HEK293 (cell line): ENCODE measurements around the gene TARBP1.

Experiments used
- SALL2 ChIP-seq: fragments of 450-650 bp; formaldehyde crosslinking; IDR thresholded peaks from 2 replicates; pipeline ENCODE4 v1.5.0; 2017; ENCODE audit warnings: missing biosample characterization, mild to moderate bottlenecking, missing genetic modification characterization, borderline replicate concordance
- SP7 ChIP-seq: fragments of 450-650 bp; formaldehyde crosslinking; IDR thresholded peaks from 2 replicates; pipeline ENCODE4 v1.5.1; 2016; ENCODE audit warnings: missing biosample characterization, missing genetic modification characterization
- YY2 ChIP-seq: fragments of 450-650 bp; formaldehyde crosslinking; IDR thresholded peaks from 2 replicates; pipeline ENCODE4 v1.5.1; 2016; ENCODE audit warnings: missing biosample characterization, missing genetic modification characterization
- ZBTB17 ChIP-seq: fragments of 450-650 bp; formaldehyde crosslinking; IDR thresholded peaks from 2 replicates; pipeline ENCODE4 v1.5.1; 2016; ENCODE audit warnings: missing biosample characterization, missing genetic modification characterization
- ZNF155 ChIP-seq: fragments of 450-650 bp; formaldehyde crosslinking; IDR thresholded peaks from 2 replicates; pipeline ENCODE4 v1.5.1; 2016; ENCODE audit warnings: missing biosample characterization, missing genetic modification characterization
- ZNF157 ChIP-seq: fragments of 450-650 bp; formaldehyde crosslinking; IDR thresholded peaks from 2 replicates; pipeline ENCODE4 v1.5.1; 2016; ENCODE audit warnings: missing biosample characterization, missing genetic modification characterization
- ZNF19 ChIP-seq: fragments of 450-650 bp; formaldehyde crosslinking; IDR thresholded peaks from 2 replicates; pipeline ENCODE4; 2016; ENCODE audit warnings: missing biosample characterization, missing genetic modification characterization, low read depth
- ZNF324 ChIP-seq: fragments of 450-650 bp; formaldehyde crosslinking; IDR thresholded peaks from 2 replicates; pipeline ENCODE4 v1.5.1; 2016; ENCODE audit warnings: missing biosample characterization, missing genetic modification characterization
- ZNF48 ChIP-seq: fragments of 450-650 bp; formaldehyde crosslinking; IDR thresholded peaks from 2 replicates; pipeline ENCODE4 v1.5.1; 2016; ENCODE audit warnings: missing biosample characterization, missing genetic modification characterization
- ZNF791 ChIP-seq: fragments of 450-650 bp; formaldehyde crosslinking; IDR thresholded peaks from 2 replicates; pipeline ENCODE4 v1.5.1; 2016; ENCODE audit warnings: missing biosample characterization, missing genetic modification characterization
- TF ChIP-seq, protein P1 (sequence below): fragments of 450-650 bp; formaldehyde crosslinking; IDR thresholded peaks from 2 replicates; pipeline ENCODE4 v1.5.0; 2017; ENCODE audit warnings: missing biosample characterization, missing genetic modification characterization, borderline replicate concordance
- TF ChIP-seq, protein P2 (sequence below): fragments of 450-650 bp; formaldehyde crosslinking; IDR thresholded peaks from 2 replicates; pipeline ENCODE4 v1.5.1; 2016; ENCODE audit warnings: missing biosample characterization, missing genetic modification characterization
- TF ChIP-seq, protein P3 (sequence below): fragments of 450-650 bp; formaldehyde crosslinking; IDR thresholded peaks from 2 replicates; pipeline ENCODE4 v1.5.1; 2016; ENCODE audit warnings: missing biosample characterization, missing genetic modification characterization
- TF ChIP-seq, protein P4 (sequence below): fragments of 450-650 bp; formaldehyde crosslinking; IDR thresholded peaks from 2 replicates; pipeline ENCODE4 v1.5.1; 2017; ENCODE audit warnings: missing biosample characterization, missing genetic modification characterization
- TF ChIP-seq, protein P5 (sequence below): fragments of 450-650 bp; formaldehyde crosslinking; IDR thresholded peaks from 2 replicates; pipeline ENCODE4 v1.5.1; 2017; ENCODE audit warnings: missing biosample characterization, missing genetic modification characterization
- TF ChIP-seq, protein P6 (sequence below): fragments of 450-650 bp; formaldehyde crosslinking; IDR thresholded peaks from 2 replicates; pipeline ENCODE4 v1.5.1; 2016; ENCODE audit warnings: missing biosample characterization, missing genetic modification characterization
- TF ChIP-seq, protein P7 (sequence below): fragments of 450-650 bp; formaldehyde crosslinking; IDR thresholded peaks from 2 replicates; pipeline ENCODE4 v1.5.1; 2017; ENCODE audit warnings: missing biosample characterization, missing genetic modification characterization

TARBP1 gene

DNA sequence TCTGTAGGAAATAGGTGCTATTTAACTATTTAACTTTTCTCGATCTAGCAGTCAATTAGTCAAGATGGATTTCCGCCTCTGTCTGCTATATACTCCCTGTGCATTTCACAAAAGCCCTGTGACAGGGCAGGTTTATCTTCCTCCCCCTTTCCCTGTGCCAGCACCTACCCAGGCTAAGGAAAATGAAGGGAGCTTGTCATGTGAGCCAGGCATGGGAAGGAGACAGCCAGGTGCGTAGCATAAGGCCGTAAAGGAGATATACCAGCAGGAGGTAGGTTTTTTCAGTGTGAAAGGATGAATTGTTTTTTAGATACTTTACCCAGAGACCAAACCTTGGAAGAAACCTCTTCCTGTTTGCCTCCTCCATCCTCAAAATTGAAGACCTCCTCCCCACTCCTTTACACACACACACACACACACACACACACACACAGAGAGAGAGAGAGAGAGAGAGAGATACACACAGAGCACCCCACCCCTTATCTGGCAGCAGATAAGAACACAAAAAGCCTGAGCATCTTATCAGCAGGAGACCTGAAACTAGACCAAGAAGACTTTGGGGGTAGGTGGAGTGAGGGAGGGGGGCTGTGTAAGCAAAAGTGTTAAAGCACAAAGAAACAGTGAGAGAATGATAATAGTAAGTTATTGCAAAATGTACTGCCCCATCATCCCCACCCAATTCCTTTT is 12.0 kb upstream of the TARBP1 start (continued):
- TF ChIP-seq, protein P1, sequence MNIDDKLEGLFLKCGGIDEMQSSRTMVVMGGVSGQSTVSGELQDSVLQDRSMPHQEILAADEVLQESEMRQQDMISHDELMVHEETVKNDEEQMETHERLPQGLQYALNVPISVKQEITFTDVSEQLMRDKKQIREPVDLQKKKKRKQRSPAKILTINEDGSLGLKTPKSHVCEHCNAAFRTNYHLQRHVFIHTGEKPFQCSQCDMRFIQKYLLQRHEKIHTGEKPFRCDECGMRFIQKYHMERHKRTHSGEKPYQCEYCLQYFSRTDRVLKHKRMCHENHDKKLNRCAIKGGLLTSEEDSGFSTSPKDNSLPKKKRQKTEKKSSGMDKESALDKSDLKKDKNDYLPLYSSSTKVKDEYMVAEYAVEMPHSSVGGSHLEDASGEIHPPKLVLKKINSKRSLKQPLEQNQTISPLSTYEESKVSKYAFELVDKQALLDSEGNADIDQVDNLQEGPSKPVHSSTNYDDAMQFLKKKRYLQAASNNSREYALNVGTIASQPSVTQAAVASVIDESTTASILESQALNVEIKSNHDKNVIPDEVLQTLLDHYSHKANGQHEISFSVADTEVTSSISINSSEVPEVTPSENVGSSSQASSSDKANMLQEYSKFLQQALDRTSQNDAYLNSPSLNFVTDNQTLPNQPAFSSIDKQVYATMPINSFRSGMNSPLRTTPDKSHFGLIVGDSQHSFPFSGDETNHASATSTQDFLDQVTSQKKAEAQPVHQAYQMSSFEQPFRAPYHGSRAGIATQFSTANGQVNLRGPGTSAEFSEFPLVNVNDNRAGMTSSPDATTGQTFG (tag by site-specific recombination), result peak; percentile 73; the same call in 1 of the 2 replicates
- TF ChIP-seq ZNF19 (peak; percentile 30; the same call in 1 of the 2 replicates), SALL2 (tag by site-specific recombination) (no peak), SP7 (tag by site-specific recombination) (peak; percentile 62; the same call in 1 of the 2 replicates), ZNF324 (0 out of 2 replicates have a peak, but pooled peaks have one; percentile 19), ZNF791 (peak; percentile 62; the same call in 1 of the 2 replicates), ZBTB17 (peak; percentile 21; the same call in 1 of the 2 replicates), ZNF157 (tag by site-specific recombination) (0 out of 2 replicates have a peak, but pooled peaks have one; percentile 31), YY2 (tag by site-specific recombination) (0 out of 2 replicates have a peak, but pooled peaks have one; percentile 37), ZNF48 (no peak), ZNF155 (tag by site-specific recombination) (0 out of 2 replicates have a peak, but pooled peaks have one; percentile 78)
- TF ChIP-seq, protein P2, sequence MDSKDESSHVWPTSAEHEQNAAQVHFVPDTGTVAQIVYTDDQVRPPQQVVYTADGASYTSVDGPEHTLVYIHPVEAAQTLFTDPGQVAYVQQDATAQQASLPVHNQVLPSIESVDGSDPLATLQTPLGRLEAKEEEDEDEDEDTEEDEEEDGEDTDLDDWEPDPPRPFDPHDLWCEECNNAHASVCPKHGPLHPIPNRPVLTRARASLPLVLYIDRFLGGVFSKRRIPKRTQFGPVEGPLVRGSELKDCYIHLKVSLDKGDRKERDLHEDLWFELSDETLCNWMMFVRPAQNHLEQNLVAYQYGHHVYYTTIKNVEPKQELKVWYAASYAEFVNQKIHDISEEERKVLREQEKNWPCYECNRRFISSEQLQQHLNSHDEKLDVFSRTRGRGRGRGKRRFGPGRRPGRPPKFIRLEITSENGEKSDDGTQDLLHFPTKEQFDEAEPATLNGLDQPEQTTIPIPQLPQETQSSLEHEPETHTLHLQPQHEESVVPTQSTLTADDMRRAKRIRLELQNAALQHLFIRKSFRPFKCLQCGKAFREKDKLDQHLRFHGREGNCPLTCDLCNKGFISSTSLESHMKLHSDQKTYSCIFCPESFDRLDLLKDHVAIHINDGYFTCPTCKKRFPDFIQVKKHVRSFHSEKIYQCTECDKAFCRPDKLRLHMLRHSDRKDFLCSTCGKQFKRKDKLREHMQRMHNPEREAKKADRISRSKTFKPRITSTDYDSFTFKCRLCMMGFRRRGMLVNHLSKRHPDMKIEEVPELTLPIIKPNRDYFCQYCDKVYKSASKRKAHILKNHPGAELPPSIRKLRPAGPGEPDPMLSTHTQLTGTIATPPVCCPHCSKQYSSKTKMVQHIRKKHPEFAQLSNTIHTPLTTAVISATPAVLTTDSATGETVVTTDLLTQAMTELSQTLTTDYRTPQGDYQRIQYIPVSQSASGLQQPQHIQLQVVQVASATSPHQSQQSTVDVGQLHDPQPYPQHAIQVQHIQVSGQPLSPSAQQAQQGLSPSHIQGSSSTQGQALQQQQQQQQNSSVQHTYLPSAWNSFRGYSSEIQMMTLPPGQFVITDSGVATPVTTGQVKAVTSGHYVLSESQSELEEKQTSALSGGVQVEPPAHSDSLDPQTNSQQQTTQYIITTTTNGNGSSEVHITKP, result peak; percentile 82
- TF ChIP-seq, protein P3, sequence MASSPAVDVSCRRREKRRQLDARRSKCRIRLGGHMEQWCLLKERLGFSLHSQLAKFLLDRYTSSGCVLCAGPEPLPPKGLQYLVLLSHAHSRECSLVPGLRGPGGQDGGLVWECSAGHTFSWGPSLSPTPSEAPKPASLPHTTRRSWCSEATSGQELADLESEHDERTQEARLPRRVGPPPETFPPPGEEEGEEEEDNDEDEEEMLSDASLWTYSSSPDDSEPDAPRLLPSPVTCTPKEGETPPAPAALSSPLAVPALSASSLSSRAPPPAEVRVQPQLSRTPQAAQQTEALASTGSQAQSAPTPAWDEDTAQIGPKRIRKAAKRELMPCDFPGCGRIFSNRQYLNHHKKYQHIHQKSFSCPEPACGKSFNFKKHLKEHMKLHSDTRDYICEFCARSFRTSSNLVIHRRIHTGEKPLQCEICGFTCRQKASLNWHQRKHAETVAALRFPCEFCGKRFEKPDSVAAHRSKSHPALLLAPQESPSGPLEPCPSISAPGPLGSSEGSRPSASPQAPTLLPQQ (tag by site-specific recombination), result peak; percentile 83
- TF ChIP-seq, protein P4, sequence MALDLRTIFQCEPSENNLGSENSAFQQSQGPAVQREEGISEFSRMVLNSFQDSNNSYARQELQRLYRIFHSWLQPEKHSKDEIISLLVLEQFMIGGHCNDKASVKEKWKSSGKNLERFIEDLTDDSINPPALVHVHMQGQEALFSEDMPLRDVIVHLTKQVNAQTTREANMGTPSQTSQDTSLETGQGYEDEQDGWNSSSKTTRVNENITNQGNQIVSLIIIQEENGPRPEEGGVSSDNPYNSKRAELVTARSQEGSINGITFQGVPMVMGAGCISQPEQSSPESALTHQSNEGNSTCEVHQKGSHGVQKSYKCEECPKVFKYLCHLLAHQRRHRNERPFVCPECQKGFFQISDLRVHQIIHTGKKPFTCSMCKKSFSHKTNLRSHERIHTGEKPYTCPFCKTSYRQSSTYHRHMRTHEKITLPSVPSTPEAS, result peak; percentile 97
- TF ChIP-seq, protein P5, sequence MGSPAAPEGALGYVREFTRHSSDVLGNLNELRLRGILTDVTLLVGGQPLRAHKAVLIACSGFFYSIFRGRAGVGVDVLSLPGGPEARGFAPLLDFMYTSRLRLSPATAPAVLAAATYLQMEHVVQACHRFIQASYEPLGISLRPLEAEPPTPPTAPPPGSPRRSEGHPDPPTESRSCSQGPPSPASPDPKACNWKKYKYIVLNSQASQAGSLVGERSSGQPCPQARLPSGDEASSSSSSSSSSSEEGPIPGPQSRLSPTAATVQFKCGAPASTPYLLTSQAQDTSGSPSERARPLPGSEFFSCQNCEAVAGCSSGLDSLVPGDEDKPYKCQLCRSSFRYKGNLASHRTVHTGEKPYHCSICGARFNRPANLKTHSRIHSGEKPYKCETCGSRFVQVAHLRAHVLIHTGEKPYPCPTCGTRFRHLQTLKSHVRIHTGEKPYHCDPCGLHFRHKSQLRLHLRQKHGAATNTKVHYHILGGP, result 0 out of 2 replicates have a peak, but pooled peaks have one; percentile 25
- TF ChIP-seq, protein P6, sequence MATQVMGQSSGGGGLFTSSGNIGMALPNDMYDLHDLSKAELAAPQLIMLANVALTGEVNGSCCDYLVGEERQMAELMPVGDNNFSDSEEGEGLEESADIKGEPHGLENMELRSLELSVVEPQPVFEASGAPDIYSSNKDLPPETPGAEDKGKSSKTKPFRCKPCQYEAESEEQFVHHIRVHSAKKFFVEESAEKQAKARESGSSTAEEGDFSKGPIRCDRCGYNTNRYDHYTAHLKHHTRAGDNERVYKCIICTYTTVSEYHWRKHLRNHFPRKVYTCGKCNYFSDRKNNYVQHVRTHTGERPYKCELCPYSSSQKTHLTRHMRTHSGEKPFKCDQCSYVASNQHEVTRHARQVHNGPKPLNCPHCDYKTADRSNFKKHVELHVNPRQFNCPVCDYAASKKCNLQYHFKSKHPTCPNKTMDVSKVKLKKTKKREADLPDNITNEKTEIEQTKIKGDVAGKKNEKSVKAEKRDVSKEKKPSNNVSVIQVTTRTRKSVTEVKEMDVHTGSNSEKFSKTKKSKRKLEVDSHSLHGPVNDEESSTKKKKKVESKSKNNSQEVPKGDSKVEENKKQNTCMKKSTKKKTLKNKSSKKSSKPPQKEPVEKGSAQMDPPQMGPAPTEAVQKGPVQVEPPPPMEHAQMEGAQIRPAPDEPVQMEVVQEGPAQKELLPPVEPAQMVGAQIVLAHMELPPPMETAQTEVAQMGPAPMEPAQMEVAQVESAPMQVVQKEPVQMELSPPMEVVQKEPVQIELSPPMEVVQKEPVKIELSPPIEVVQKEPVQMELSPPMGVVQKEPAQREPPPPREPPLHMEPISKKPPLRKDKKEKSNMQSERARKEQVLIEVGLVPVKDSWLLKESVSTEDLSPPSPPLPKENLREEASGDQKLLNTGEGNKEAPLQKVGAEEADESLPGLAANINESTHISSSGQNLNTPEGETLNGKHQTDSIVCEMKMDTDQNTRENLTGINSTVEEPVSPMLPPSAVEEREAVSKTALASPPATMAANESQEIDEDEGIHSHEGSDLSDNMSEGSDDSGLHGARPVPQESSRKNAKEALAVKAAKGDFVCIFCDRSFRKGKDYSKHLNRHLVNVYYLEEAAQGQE (tag by site-specific recombination), result no peak
- TF ChIP-seq, protein P7, sequence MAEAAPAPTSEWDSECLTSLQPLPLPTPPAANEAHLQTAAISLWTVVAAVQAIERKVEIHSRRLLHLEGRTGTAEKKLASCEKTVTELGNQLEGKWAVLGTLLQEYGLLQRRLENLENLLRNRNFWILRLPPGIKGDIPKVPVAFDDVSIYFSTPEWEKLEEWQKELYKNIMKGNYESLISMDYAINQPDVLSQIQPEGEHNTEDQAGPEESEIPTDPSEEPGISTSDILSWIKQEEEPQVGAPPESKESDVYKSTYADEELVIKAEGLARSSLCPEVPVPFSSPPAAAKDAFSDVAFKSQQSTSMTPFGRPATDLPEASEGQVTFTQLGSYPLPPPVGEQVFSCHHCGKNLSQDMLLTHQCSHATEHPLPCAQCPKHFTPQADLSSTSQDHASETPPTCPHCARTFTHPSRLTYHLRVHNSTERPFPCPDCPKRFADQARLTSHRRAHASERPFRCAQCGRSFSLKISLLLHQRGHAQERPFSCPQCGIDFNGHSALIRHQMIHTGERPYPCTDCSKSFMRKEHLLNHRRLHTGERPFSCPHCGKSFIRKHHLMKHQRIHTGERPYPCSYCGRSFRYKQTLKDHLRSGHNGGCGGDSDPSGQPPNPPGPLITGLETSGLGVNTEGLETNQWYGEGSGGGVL (tag by site-specific recombination), result peak; percentile 96
- TF ChIP-seq, all 188 proteins: peak for 45
